PC-9 (cell line): Measurements from ENCODE around the gene SLC7A6. TPM values are rescaled to one million over a fixed set of nuclear protein-coding genes. Genes with fewer than 3 reads are reported as not detected.
A peak's percentile ranks its signal among the peaks of the same experiment; 100 is the strongest.

ENCODE experiments used
- Bru-seq: library from RNA; stranded (reverse); fragments of 400-500 nt; gene quantifications from one replicate; lab custom pipeline; 2021; lab: Mats Ljungman, UMichigan
- BruChase-seq, 2 experiments: library from RNA; stranded (reverse); fragments of 400-500 nt; gene quantifications; one replicate each; lab custom pipeline; 2021; lab: Mats Ljungman, UMichigan
- BruUV-seq: library from RNA; stranded (reverse); fragments of 400-500 nt; replicated peaks from 2 replicates; lab custom pipeline; 2021; lab: Mats Ljungman, UMichigan
- CTCF ChIA-PET: fragments of 300-600 bp; sonication (Branson Sonifier 250); formaldehyde crosslinking; loops from one replicate; lab custom pipeline; 2022; ENCODE audit warnings: antibody characterized with exemption; lab: Charles Lee
- POLR2A ChIA-PET: fragments of 300-600 bp; sonication (Branson Sonifier 250); formaldehyde crosslinking; loops from one replicate; lab custom pipeline; 2022; ENCODE audit warnings: antibody characterized with exemption; ENCODE audit not compliant: unreplicated experiment; lab: Charles Lee
- DNase-seq, 2 experiments: peaks; one replicate each; pipeline versions ENCODE4 v3.0.0 to v3.0.0-alpha.2; 2015 to 2022; ENCODE audit warnings: mixed read lengths in 1 of 2
- H2AFZ ChIP-seq: fragments of 200-600 bp; sonication (generic); 2 replicates; pipeline ENCODE4 v1.8.1; 2017; ENCODE audit warnings: antibody characterized with exemption
- H3F3A ChIP-seq: fragments of 200-600 bp; sonication (generic); 2 replicates; pipeline ENCODE4 v1.8.1; 2017; ENCODE audit warnings: antibody characterized with exemption, mild to moderate bottlenecking, low read depth; ENCODE audit not compliant: insufficient read depth
- H3K27ac ChIP-seq: fragments of 200-600 bp; sonication (generic); 2 replicates; pipeline ENCODE4 v1.6.1; 2016; ENCODE audit warnings: mixed run types
- H3K27me3 ChIP-seq: fragments of 200-600 bp; sonication (generic); 2 replicates; pipeline ENCODE4 v1.6.1; 2016; ENCODE audit warnings: low read depth, mixed run types; ENCODE audit not compliant: insufficient read depth
- H3K36me3 ChIP-seq: fragments of 200-600 bp; sonication (generic); 2 replicates; pipeline ENCODE4 v1.6.1; 2016; ENCODE audit warnings: low read depth, mixed run types
- H3K4me1 ChIP-seq: fragments of 200-600 bp; sonication (generic); replicated peaks from 2 replicates; pipeline ENCODE4 v1.6.1; 2016; ENCODE audit warnings: mixed run types; ENCODE audit not compliant: insufficient read depth
- H3K4me2 ChIP-seq: fragments of 200-600 bp; sonication (generic); 2 replicates; pipeline ENCODE4 v1.6.1; 2017; ENCODE audit warnings: mixed run types
- H3K4me3 ChIP-seq: fragments of 200-600 bp; sonication (generic); 2 replicates; pipeline ENCODE4 v1.6.1; 2016; ENCODE audit warnings: mixed run types
- H3K79me2 ChIP-seq: fragments of 200-600 bp; sonication (generic); 2 replicates; pipeline ENCODE4 v1.6.1; 2017; ENCODE audit warnings: low read depth, mixed run types
- H3K9me2 ChIP-seq: fragments of 200-600 bp; sonication (generic); 2 replicates; pipeline ENCODE4 v1.8.1; 2017; ENCODE audit warnings: mild to moderate bottlenecking; ENCODE audit not compliant: insufficient read depth
- H3K9me3 ChIP-seq: fragments of 200-600 bp; sonication (generic); 2 replicates; pipeline ENCODE4 v1.8.1; 2016; ENCODE audit warnings: low read depth; ENCODE audit not compliant: insufficient read depth
- H4K20me1 ChIP-seq: fragments of 200-600 bp; sonication (generic); 2 replicates; pipeline ENCODE4 v1.8.1; 2017; ENCODE audit not compliant: insufficient read depth
- EZH2 ChIP-seq: fragments of 200-600 bp; sonication (generic); IDR thresholded peaks from 2 replicates; pipeline ENCODE4 v1.8.0; 2017; ENCODE audit warnings: antibody characterized with exemption, low read depth
- intact Hi-C: fragments of 100-400 bp; cut with micrococcal nuclease; formaldehyde crosslinking; loops from one replicate; pipeline ENCODE4 v1.10.0; 2022; ENCODE audit not compliant: unreplicated experiment
- long read RNA-seq: library from polyadenylated mRNA; stranded (forward); transcript quantifications from one replicate; pipeline ENCODE4 v2.0.0, GENCODE V29; 2022
- total RNA-seq: library from RNA; stranded (reverse); gene quantifications from 2 replicates; pipeline ENCODE4 v1.2.3, GENCODE V29; 2021
- TF ChIP-seq, protein P1 (sequence below): fragments of 200-600 bp; sonication (generic); conservative IDR thresholded peaks from 2 replicates; pipeline ENCODE4 v1.6.1; 2017; ENCODE audit warnings: mixed run types, antibody characterized with exemption, mild to moderate bottlenecking, moderate library complexity

The SLC7A6 gene
- total RNA-seq (28.6 and 44.7 TPM in 2 replicates), Bru-seq, nascent RNA (percentile 82 among the genes with signal in this experiment), BruChase-seq, experiment 1, labeled RNA remaining after a 2-hour chase (percentile 94 among the genes with signal in this experiment), BruChase-seq, experiment 2, labeled RNA remaining after a 6-hour chase (percentile 94 among the genes with signal in this experiment)
- long read RNA-seq, full-length matches to known transcripts = 4 of 22 reads
- long read RNA-seq, partial matches to known transcripts = 4 of 22 reads
- long read RNA-seq, other reads (novel, unspliced or antisense) = 14 of 22 reads

DNA sequence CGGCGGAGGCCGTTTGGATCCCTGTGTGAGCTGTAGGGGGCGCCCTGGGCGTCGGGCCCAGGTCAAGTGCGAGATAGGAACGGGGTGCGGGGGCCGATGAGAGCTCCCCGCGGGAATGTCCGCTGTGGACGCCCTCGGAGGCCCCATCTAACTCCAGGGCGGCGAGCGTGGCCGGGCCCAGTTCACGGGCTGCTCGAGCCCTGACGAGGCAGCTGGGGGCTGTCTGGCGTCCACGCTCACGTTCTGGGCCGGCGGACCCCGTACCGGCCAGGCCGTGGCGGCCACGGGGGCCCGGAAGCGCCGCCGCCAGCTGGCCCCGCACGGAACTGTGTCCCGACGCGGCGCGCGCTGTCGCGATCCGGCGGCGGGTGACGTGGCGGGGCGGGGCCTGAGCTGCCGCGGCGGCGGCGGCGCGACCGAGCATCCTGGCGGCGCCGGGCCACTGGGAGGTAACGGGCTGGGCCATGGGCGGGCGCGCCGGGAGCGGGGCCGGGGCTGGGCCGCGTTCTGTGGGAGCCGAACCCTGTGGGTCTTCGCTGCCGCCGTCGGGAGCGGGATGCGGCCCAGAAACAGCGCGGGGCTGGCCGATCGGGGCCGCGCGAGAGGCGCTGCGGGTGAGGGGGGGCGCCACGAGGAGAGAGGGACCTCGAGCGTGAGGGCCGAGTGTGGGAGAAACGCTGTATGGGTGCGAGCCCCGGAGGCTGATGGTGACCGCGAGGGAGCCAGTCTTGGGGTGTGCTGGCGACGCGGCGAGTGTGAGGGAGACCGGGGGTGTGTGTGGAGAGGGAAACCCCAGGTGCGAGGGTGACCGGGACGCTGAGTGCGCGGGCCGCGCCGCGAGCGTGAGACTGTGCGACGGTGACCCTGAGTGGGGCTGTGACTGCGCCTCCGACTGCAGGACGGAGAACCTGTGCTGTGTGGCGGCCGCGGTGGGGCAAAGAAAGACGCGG lies at the start of gene SLC7A6:
TSS of gene SLC7A6 (plus strand) at position 399 of the 950 bp plus-strand sequence. CDS start 10,201 bp downstream, outside the sequence.
- CTCF ChIA-PET = interaction anchor here (0.5 to 1.1 kb wide), 8 partner anchors 44 to 997 kb away, joined by 4 to 11 read pairs (median 6); partner anchors contain the start of genes PRMT7 and SLC7A6OS
- Histone ChIP-seq H3F3A (peaks cover 38% of the 10 kb centered on the region), H3K36me3 (peaks cover 15% of the 10 kb centered on the region; the same call in 1 of the 2 replicates), H3K9me3 (no peaks in the 10 kb centered on the region), H3K27ac (peak within 1 kb of the TSS; percentile 89), H3K4me3 (peak within 1 kb of the TSS; percentile 86), H2AFZ (peak within 1 kb of the TSS; percentile 87), H3K27me3 (no peaks in the 10 kb centered on the region), H4K20me1 (peaks cover 15% of the 10 kb centered on the region; the same call in 1 of the 2 replicates), H3K4me1 (peaks cover 34% of the 10 kb centered on the region), H3K9me2 (no peaks in the 10 kb centered on the region), H3K4me2 (peak within 1 kb of the TSS; percentile 93), H3K79me2 (peaks cover 43% of the 10 kb centered on the region)
- DNase-seq = peak; percentile 43 to 77
- POLR2A ChIA-PET = interaction anchor here (0.5 to 1.9 kb wide), 7 partner anchors 28 to 495 kb away, joined by 3 to 6 read pairs (median 5); partner anchors contain the start of gene ESRP2
- intact Hi-C loops = loop anchor here (1.0 kb wide), 3 partner anchors 27 to 64 kb away; partner anchors contain the start of gene SLC7A6OS
- no TSS peak for BruUV-seq
- TF ChIP-seq, protein P1, sequence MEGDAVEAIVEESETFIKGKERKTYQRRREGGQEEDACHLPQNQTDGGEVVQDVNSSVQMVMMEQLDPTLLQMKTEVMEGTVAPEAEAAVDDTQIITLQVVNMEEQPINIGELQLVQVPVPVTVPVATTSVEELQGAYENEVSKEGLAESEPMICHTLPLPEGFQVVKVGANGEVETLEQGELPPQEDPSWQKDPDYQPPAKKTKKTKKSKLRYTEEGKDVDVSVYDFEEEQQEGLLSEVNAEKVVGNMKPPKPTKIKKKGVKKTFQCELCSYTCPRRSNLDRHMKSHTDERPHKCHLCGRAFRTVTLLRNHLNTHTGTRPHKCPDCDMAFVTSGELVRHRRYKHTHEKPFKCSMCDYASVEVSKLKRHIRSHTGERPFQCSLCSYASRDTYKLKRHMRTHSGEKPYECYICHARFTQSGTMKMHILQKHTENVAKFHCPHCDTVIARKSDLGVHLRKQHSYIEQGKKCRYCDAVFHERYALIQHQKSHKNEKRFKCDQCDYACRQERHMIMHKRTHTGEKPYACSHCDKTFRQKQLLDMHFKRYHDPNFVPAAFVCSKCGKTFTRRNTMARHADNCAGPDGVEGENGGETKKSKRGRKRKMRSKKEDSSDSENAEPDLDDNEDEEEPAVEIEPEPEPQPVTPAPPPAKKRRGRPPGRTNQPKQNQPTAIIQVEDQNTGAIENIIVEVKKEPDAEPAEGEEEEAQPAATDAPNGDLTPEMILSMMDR = peak; percentile 76
- no peak for TF ChIP-seq EZH2

DNA sequence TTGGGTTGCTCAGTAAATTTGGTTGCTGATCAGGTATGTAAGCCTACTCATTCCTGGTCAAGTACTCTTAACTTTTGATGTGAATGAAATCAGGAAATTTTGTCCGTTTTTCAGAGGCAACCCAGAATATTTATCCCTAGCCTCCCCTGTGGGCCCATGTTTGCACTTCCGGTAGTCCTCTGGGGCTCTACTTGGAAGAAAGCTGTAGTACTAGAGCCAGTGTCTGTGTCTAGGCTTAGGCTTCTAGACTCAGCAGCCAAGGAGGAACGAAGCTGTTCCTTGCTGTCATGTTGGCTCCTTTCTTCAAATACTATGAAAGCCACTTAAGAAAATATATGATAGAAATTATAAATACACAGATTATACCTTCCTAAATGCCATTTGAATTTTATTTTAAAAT lies 49.6 kb upstream of the SLC7A6 start:
- Histone ChIP-seq H2AFZ (no peak overlapping the region), H3K4me3 (no peak overlapping the region), H3K36me3 (no peaks in the 10 kb centered on the region), H4K20me1 (no peaks in the 10 kb centered on the region), H3K9me2 (no peaks in the 10 kb centered on the region), H3K27me3 (no peaks in the 10 kb centered on the region), H3K4me1 (no peaks in the 10 kb centered on the region), H3K9me3 (no peaks in the 10 kb centered on the region), H3K4me2 (no peak overlapping the region), H3K79me2 (no peaks in the 10 kb centered on the region), H3K27ac (no peak overlapping the region), H3F3A (no peaks in the 10 kb centered on the region)
- TF ChIP-seq, protein P1 = no peak
- TF ChIP-seq EZH2 = no peak
- intact Hi-C loops = no loop called here
- no peak for DNase-seq
- ChIA-PET POLR2A (no interaction called here), CTCF (no interaction called here)
- no TSS peak for BruUV-seq

DNA sequence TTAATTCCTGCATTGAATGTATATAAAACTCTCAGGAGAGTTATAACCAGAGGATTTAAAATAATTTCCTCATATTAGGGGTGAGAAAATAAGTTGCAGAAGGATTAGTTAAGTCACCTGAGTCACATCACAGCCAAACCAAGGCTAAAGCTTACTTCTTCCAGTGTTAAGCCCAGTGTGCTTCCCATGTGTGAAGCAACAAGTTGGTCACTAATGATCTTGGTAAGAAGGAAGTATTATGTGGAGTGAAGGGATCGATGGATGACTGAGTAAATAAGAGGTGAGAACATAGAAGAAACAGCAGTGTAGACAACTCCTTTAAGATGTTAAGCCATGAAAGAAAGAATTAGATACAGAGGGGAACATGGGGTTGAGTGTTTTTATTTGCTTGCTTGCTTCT lies 49.0 kb upstream of the SLC7A6 start:
- Histone ChIP-seq H3K27ac (no peak overlapping the region), H3K4me1 (no peaks in the 10 kb centered on the region), H3K4me3 (no peak overlapping the region), H2AFZ (no peak overlapping the region), H4K20me1 (no peaks in the 10 kb centered on the region), H3K9me2 (no peaks in the 10 kb centered on the region), H3K79me2 (no peaks in the 10 kb centered on the region), H3K9me3 (no peaks in the 10 kb centered on the region), H3F3A (no peaks in the 10 kb centered on the region), H3K4me2 (no peak overlapping the region), H3K36me3 (no peaks in the 10 kb centered on the region), H3K27me3 (no peaks in the 10 kb centered on the region)
- TF ChIP-seq, protein P1 = no peak
- TF ChIP-seq EZH2 = no peak
- ChIA-PET CTCF (no interaction called here), POLR2A (no interaction called here)
- no peak for DNase-seq
- intact Hi-C loops = no loop called here
- BruUV-seq = no TSS peak
